SKM-1 treated with dmso at 0.1 percent for 144 hours (cell line): ENCODE measurements around the gene FGF8.

Experiments
- DNase-seq: peaks from one replicate; lab custom pipeline; 2025; ENCODE audit not compliant: unreplicated experiment; lab: John Stamatoyannopoulos, UW

Gene FGF8

GRCh38 chr10:101744267-101744666, 31.6 kb downstream of the FGF8 start:
- no peak for DNase-seq

- no peak for DNase-seq
Observed at GRCh38 chr10:101741938-101742337, 34.0 kb downstream of the FGF8 start.

GRCh38 chr10:101736666-101737065, 39.2 kb downstream of the FGF8 start:
- no peak for DNase-seq

GRCh38 chr10:101732096-101732495, 43.8 kb downstream of the FGF8 start:
- DNase-seq: no peak

- DNase-seq: no peak
Observed at GRCh38 chr10:101726115-101726387, 49.9 kb downstream of the FGF8 start.

GRCh38 chr10:101725296-101726114, 50.4 kb downstream of the FGF8 start:
- DNase-seq: no peak

GRCh38 chr10:101724446-101724845, 51.5 kb downstream of the FGF8 start:
- DNase-seq: no peak

GRCh38 chr10:101723176-101723575, 52.7 kb downstream of the FGF8 start:
- DNase-seq: no peak

- DNase-seq: no peak
Observed at GRCh38 chr10:101721806-101722205, 54.1 kb downstream of the FGF8 start.

- no peak for DNase-seq
Observed at GRCh38 chr10:101720606-101721230, 55.2 kb downstream of the FGF8 start.
